Daoy (cell line): ENCODE data around the gene TRPM2. TPM values are rescaled to one million over a fixed set of nuclear protein-coding genes. Genes with fewer than 3 reads are reported as not detected.

Source experiments
- DNase-seq: peaks from one replicate; pipeline ENCODE4 v3.0.0-alpha.2; 2015; ENCODE audit warnings: low read depth
- total RNA-seq: library from RNA; depleted of rRNA; stranded (reverse); fragments of >200 nt; shearing (Covaris generic); gene quantifications from 2 replicates; pipeline ENCODE4 v1.2.3, GENCODE V29; 2014; rRNA removed

The TRPM2 gene
- 4.4 and 9.1 TPM in 2 replicates for total RNA-seq

GRCh38 chr21:44353191-44353970 is at the start of gene TRPM2:
Gene TRPM2, plus strand, starts transcription at chr21:44353621. Its CDS starts 80 bp downstream, at chr21:44353701.
- DNase-seq, result no peak

GRCh38 chr21:44304011-44304616 is 49.3 kb upstream of the TRPM2 start:
- no peak for DNase-seq

- peak; percentile 61 for DNase-seq
Measured at GRCh38 chr21:44304877-44305293, 48.5 kb upstream of the TRPM2 start.

- DNase-seq, result no peak
Measured at GRCh38 chr21:44305691-44306090, 47.7 kb upstream of the TRPM2 start.

- no peak for DNase-seq
Measured at GRCh38 chr21:44306936-44307704, 46.3 kb upstream of the TRPM2 start.

GRCh38 chr21:44310628-44311507 is 42.6 kb upstream of the TRPM2 start:
- no peak for DNase-seq

GRCh38 chr21:44312089-44312488 is 41.3 kb upstream of the TRPM2 start:
- DNase-seq, result no peak

GRCh38 chr21:44312716-44313115 is 40.7 kb upstream of the TRPM2 start:
- no peak for DNase-seq

GRCh38 chr21:44313451-44313850 is 40.0 kb upstream of the TRPM2 start:
- no peak for DNase-seq

- no peak for DNase-seq
Measured at GRCh38 chr21:44314128-44314527, 39.3 kb upstream of the TRPM2 start.

GRCh38 chr21:44314561-44314960 is 38.9 kb upstream of the TRPM2 start:
- no peak for DNase-seq

GRCh38 chr21:44315691-44316203 is 37.7 kb upstream of the TRPM2 start:
- DNase-seq, result no peak

GRCh38 chr21:44316277-44316900 is 37.0 kb upstream of the TRPM2 start:
- no peak for DNase-seq

- no peak for DNase-seq
Measured at GRCh38 chr21:44317241-44317782, 36.1 kb upstream of the TRPM2 start.

GRCh38 chr21:44317871-44318270 is 35.5 kb upstream of the TRPM2 start:
- DNase-seq, result no peak

GRCh38 chr21:44318489-44319285 is 34.7 kb upstream of the TRPM2 start:
- DNase-seq, result no peak

GRCh38 chr21:44319407-44320065 is 33.9 kb upstream of the TRPM2 start:
- no peak for DNase-seq

GRCh38 chr21:44320847-44321246 is 32.6 kb upstream of the TRPM2 start:
- DNase-seq, result no peak

- no peak for DNase-seq
Measured at GRCh38 chr21:44321846-44322450, 31.5 kb upstream of the TRPM2 start.
